Fibroblast of lung (primary cell): ENCODE results near the gene UNC13C.

Experiments
- CTCF ChIP-seq, 2 donors: IDR thresholded peaks in 1 of 2; conservative IDR thresholded peaks in 1 of 2; 1 replicate in 1 of 2; 2 replicates in 1 of 2; pipeline ENCODE4 v1.5.1; 2011 to 2012; ENCODE audit warnings: low read length in 2 of 2, control low read depth in 1 of 2, inconsistent platforms in 1 of 2, low read depth in 1 of 2, mild to moderate bottlenecking in 1 of 2
- EZH2 ChIP-seq: IDR thresholded peaks from 2 replicates; pipeline ENCODE4 v1.5.1; 2012; ENCODE audit warnings: low read length, control low read depth, mild to moderate bottlenecking; ENCODE audit errors: missing control alignments

GRCh38 chr15:54517366-54517765 is 539.1 kb downstream of the UNC13C start:
- TF ChIP-seq CTCF (conservative IDR thresholded peaks at IDR 0.05 in 1 of 2, IDR thresholded peaks at IDR 0.05 in 1 of 2; ENCODE audit: low read depth in 1 of 2, low read length in 2 of 2) (no peak), EZH2 (no peak)
